Activated CD8-positive, alpha-beta T cell treated with anti-CD3 and anti-CD28 coated beads for 36 hours (primary cell): ENCODE results near the gene IFNGR1. TPM values are rescaled to one million over a fixed set of nuclear protein-coding genes. Genes with fewer than 3 reads are reported as not detected.

Experiments
- ATAC-seq: fragments of 200-7000 bp; cut with Tn5 transposase; one replicate; pipeline ENCODE4 v1.10.0; 2021; ENCODE audit warnings: mild to moderate bottlenecking, moderate library complexity
- CTCF ChIA-PET: fragments of 350-600 bp; sonication (Branson Sonifier 250); formaldehyde crosslinking; loops from one replicate; lab custom pipeline; 2021; ENCODE audit warnings: antibody characterized with exemption; lab: Charles Lee
- POLR2A ChIA-PET: fragments of 350-600 bp; sonication (Branson Sonifier 250); formaldehyde crosslinking; loops from one replicate; lab custom pipeline; 2021; ENCODE audit warnings: antibody characterized with exemption; lab: Charles Lee
- DNase-seq: peaks from one replicate; pipeline ENCODE4 v3.0.0-alpha.2; 2020
- H3K27ac Mint-ChIP-seq: one replicate; pipeline ENCODE4 v1.8.0; 2021; ENCODE audit warnings: mild to moderate bottlenecking, mixed read lengths
- H3K27me3 Mint-ChIP-seq: one replicate; pipeline ENCODE4 v1.8.0; 2021; ENCODE audit warnings: mixed read lengths
- H3K36me3 Mint-ChIP-seq: one replicate; pipeline ENCODE4 v1.8.0; 2021; ENCODE audit warnings: low read depth, mixed read lengths
- H3K4me1 Mint-ChIP-seq: one replicate; pipeline ENCODE4 v1.8.0; 2021; ENCODE audit warnings: low read depth, mixed read lengths
- H3K4me3 Mint-ChIP-seq: one replicate; pipeline ENCODE4 v1.8.0; 2021; ENCODE audit warnings: mild to moderate bottlenecking, moderate library complexity, mixed read lengths
- H3K9me3 Mint-ChIP-seq: one replicate; pipeline ENCODE4 v1.8.0; 2021; ENCODE audit warnings: mixed read lengths
- CTCF ChIP-seq: fragments of 200-600 bp; IDR thresholded peaks from one replicate; pipeline ENCODE4 v1.8.0; 2022; ENCODE audit warnings: antibody characterized with exemption, mild to moderate bottlenecking
- intact Hi-C: fragments of 100-400 bp; cut with micrococcal nuclease; formaldehyde crosslinking; loops from one replicate; pipeline ENCODE4 v1.10.0; 2022
- total RNA-seq, 2 experiments: library from RNA; stranded (reverse); gene quantifications; one replicate each; pipeline ENCODE4 v1.2.3, GENCODE V29; 2021

Gene IFNGR1
- total RNA-seq, 2 experiments from 2014 or later: 25.6 to 26.8 TPM

DNA sequence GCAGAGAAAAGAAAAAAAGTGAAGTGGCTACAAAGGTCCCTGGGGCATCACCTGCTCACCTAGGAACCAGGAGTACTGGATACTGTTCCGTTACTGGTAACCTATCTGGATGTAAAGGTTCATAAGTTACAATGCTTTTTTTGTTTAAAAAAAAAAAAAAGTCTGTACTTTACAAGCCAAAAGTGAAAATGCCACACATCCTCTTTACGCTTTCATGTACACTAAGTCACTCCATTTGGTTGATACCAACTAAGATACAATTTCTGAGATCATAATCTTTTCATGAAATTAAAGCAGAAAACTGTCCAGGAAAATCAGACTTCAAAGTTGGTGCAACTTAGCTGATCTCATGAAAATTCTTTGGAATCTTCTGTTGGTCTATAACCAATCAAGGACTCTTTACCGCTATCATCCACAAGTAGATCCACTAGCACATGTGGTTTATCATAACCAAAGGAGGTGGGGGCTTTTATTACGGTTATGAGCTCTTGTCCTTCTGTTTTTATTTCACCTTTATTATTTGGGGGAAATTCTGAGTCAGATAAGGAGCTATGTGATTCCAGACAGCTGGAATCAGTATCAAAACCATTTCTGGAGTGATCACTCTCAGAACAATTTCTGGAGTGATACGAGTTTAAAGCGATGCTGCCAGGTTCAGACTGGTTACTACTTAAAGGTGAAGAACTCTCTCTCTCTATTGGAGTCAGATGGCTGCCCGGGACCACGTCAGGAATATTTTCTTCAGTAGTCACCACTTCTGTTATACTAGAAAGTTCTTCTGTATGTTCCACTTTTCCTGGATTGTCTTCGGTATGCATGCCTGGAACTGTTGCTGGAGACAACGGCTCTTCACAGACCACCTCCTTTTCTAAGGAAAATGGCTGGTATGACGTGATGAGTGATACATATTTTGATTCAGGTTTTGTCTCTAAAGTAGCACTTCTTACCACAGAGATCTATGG lies 21.2 kb downstream of the IFNGR1 start:
- Mint-ChIP-seq H3K4me1 (peaks cover 10% of the 10 kb centered on the region), H3K4me3 (no peak overlapping the region), H3K27me3 (no peaks in the 10 kb centered on the region), H3K9me3 (no peaks in the 10 kb centered on the region), H3K36me3 (peaks cover 20% of the 10 kb centered on the region), H3K27ac (no peak overlapping the region)
- POLR2A ChIA-PET: interaction anchor here (0.6 to 1.3 kb wide), 2 partner anchors 20 to 231 kb away, joined by 3 read pairs; no protein-coding TSS in a partner anchor
- TF ChIP-seq CTCF: no peak
- intact Hi-C loops: no loop called here
- ATAC-seq (no peak), DNase-seq (no peak)
- CTCF ChIA-PET: interaction anchor here (1.6 kb wide), 1 partner anchor 117 kb away, joined by 3 read pairs; no protein-coding TSS in a partner anchor

GRCh38 chr6:137193256-137194070 lies 25.7 kb downstream of the IFNGR1 start:
- ChIA-PET CTCF (no interaction called here), POLR2A (no interaction called here)
- H3K27me3 Mint-ChIP-seq: no peaks in the 10 kb centered on the region
- H3K4me1 Mint-ChIP-seq: peaks cover 10% of the 10 kb centered on the region
- intact Hi-C loops: no loop called here
- peaks cover 11% of the 10 kb centered on the region for H3K36me3 Mint-ChIP-seq
- H3K4me3 Mint-ChIP-seq: no peak overlapping the region
- ATAC-seq (no peak), DNase-seq (no peak)
- TF ChIP-seq CTCF: no peak
- H3K9me3 Mint-ChIP-seq: peaks cover 4% of the 10 kb centered on the region
- no peak overlapping the region for H3K27ac Mint-ChIP-seq

- ChIA-PET POLR2A (no interaction called here), CTCF (interaction anchor here (1.3 kb wide), 1 partner anchor 122 kb away, joined by 4 read pairs; no protein-coding TSS in a partner anchor)
- intact Hi-C loops: no loop called here
- H3K27ac Mint-ChIP-seq: no peak overlapping the region
- DNase-seq: no peak
- H3K4me1 Mint-ChIP-seq: peaks cover 8% of the 10 kb centered on the region
- TF ChIP-seq CTCF: no peak
- peaks cover 7% of the 10 kb centered on the region for H3K9me3 Mint-ChIP-seq
- peaks cover 5% of the 10 kb centered on the region for H3K36me3 Mint-ChIP-seq
- no peak overlapping the region for H3K4me3 Mint-ChIP-seq
- no peak for ATAC-seq
- no peaks in the 10 kb centered on the region for H3K27me3 Mint-ChIP-seq
Observed at GRCh38 chr6:137192821-137193220, 26.4 kb downstream of the IFNGR1 start.

DNA sequence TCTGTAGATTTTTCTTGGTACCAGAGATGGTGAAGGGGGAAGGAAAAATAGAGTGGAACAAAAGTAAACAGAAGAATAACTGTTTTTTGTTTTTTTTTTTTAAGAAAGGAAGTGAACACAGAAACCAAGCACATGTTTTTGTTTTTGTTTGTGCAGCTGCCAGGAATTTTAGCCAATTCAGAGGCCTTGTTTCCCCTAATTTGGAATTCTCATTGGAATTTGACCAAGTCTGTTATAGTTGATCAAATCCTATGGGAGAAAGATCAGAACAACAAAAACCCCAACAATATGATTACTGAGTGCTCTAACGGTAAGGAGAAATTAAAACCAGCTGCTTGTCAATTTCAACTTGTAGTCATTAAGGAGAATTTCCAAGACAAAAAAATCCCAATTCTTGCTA lies 27.5 kb downstream of the IFNGR1 start:
- peaks cover 1% of the 10 kb centered on the region for H3K36me3 Mint-ChIP-seq
- H3K27ac Mint-ChIP-seq: no peak overlapping the region
- ATAC-seq (no peak), DNase-seq (no peak)
- CTCF ChIA-PET: interaction anchor here (0.6 to 1.3 kb wide), 2 partner anchors 97 to 123 kb away, joined by 3 to 4 read pairs; no protein-coding TSS in a partner anchor
- POLR2A ChIA-PET: no interaction called here
- intact Hi-C loops: no loop called here
- no peak for TF ChIP-seq CTCF
- no peak overlapping the region for H3K4me3 Mint-ChIP-seq
- H3K9me3 Mint-ChIP-seq: peaks cover 11% of the 10 kb centered on the region
- H3K27me3 Mint-ChIP-seq: no peaks in the 10 kb centered on the region
- H3K4me1 Mint-ChIP-seq: peaks cover 4% of the 10 kb centered on the region
